Purkinje cell (primary cell): Measurements from ENCODE around the gene OR4Q2. TPM values are rescaled to one million over a fixed set of nuclear protein-coding genes. Genes with fewer than 3 reads are reported as not detected.

Experiments
- polyA plus RNA-seq: library from polyadenylated mRNA; unstranded; fragments of >200 nt; fragmentation: Nextera tagmentation; gene quantifications from 2 replicates; pipeline ENCODE4 v1.2.1, GENCODE V29; 2014

OR4Q2 gene
- not detected in 2 replicates for polyA plus RNA-seq

DNA sequence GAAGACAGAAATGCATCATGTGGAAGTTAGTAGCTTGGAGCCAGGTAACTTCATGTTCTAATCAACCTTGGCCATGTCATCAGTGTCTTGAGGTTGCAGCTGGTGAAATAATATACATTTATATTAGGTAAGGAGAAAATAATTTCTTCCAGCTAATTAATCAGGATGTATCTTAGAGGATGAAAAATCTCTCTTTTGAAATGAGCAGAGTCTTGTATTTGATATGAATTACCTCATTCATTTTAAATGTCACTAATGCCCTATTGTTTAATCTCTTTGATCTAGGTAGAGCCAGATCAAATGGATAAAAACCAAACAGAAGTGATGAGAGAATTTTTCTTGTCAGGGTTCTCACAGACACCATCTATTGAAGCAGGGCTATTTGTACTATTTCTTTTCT lies at the start of gene OR4Q2:
Gene OR4Q2 (plus strand): TSS at position 301 of the 400 bp plus-strand sequence.

DNA sequence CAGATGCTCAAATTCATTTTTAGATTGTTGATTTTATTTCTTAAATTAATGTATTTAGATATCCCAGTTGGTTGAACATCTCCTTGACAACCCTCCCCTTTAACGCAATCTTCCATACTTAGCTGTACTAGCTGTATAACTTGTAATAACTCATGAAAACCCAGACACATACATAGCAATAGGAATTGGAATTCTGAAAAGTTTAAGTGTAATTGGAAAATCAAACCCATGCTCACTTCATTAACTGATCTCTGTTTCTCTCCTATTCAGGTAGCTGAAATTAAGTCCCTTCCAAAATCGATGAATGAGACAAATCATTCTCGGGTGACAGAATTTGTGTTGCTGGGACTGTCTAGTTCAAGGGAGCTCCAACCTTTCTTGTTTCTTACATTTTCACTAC lies 26.7 kb upstream of the OR4Q2 start, which contains the start of gene OR4K15:
Gene OR4K15 (plus strand): TSS at position 301 of the 400 bp plus-strand sequence. CDS start 0 bp downstream, at position 301.

DNA sequence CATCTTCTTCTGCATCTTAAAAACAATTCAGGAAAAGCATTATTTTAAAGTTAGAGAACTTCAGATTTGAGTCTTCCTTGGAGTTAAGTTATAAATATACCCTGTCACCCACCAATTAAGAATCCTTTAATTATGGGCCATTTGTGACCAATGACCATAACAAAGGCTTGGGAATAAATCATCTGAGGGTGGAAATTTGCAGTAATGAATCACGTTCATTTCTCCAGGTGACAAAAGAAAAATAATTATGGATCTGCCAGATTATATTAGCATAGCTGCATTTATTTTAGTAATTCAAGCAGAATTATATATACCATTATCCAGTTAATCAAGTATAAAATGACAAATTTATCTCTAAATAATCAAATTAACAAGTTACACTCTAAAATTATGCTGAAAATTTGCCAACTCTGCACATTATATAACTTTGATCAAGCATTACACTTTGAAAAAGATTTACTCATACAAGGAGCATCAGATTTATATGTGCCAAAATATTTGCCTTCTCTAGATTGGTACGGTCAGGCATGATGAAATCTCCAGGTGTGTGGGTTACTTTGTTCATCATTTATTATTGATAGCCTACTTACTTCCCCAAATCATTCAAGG lies 17.4 kb downstream of the OR4Q2 start, which contains the start of gene OR4K14:
Gene OR4K14 (minus strand): TSS at position 51 of the 609 bp plus-strand sequence. CDS start 4,114 bp downstream, outside the sequence.

DNA sequence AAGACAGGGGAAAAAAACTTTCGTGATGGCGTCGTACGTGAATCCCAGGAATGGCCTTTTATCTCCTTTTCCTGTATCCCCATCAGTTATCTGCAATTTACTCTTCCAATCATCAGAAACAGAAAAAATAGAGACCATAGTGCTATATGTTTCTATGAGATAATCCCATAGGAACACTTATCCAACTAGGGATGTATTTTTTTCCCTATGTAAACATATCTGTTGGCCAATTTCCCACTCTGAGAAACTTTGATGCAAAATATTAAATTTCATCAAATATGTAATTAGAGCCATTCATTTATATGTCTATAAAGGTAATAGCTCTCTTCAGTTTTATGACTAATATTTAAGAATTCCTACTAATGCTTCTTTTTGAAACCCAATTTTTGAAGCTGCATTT lies 34.0 kb downstream of the OR4Q2 start, which contains the start of gene OR4K13:
Gene OR4K13 (minus strand): TSS at position 101 of the 400 bp plus-strand sequence. CDS start 1,280 bp downstream, outside the sequence.

Other genes starting within 250 kb of the OR4Q2 start
- gene OR4M1, start 228.7 kb upstream of the OR4Q2 start, polyA plus RNA-seq = not detected in 2 replicates
- gene OR4N2, start 198.4 kb upstream of the OR4Q2 start, polyA plus RNA-seq = not detected in 2 replicates
- gene OR4K2, start 127.0 kb upstream of the OR4Q2 start, polyA plus RNA-seq = not detected in 2 replicates
- not detected in 2 replicates for gene OR4K5, start 81.6 kb upstream of the OR4Q2 start, polyA plus RNA-seq
- not detected in 2 replicates for gene OR4K1, start 71.2 kb upstream of the OR4Q2 start, polyA plus RNA-seq
- not detected in 2 replicates for gene OR4K15, start 26.6 kb upstream of the OR4Q2 start, polyA plus RNA-seq
- gene OR4K14, start 17.1 kb downstream of the OR4Q2 start, polyA plus RNA-seq = not detected in 2 replicates
- not detected in 2 replicates for gene OR4K13, start 33.9 kb downstream of the OR4Q2 start, polyA plus RNA-seq
- gene OR4L1, start 57.9 kb downstream of the OR4Q2 start, polyA plus RNA-seq = not detected in 2 replicates
- gene OR4K17, start 108.6 kb downstream of the OR4Q2 start, polyA plus RNA-seq = not detected in 2 replicates
- not detected in 2 replicates for gene OR4N5, start 136.7 kb downstream of the OR4Q2 start, polyA plus RNA-seq
- gene OR11G2, start 188.7 kb downstream of the OR4Q2 start, polyA plus RNA-seq = 0.10 TPM in 1 of 2 replicates, not detected in the other
- gene OR11H6, start 221.5 kb downstream of the OR4Q2 start, polyA plus RNA-seq = not detected in 2 replicates
- gene OR11H7, start 226.8 kb downstream of the OR4Q2 start, polyA plus RNA-seq = not detected in 2 replicates
- gene OR11H4, start 237.1 kb downstream of the OR4Q2 start, polyA plus RNA-seq = not detected in 2 replicates